GM23338 (cell line): ENCODE measurements around the gene PHACTR2. TPM values are rescaled to one million over a fixed set of nuclear protein-coding genes. Genes with fewer than 3 reads are reported as not detected.
A peak's percentile ranks its signal among the peaks of the same experiment; 100 is the strongest.
"Not testable (repeated sequence)": the region's sequence is repeated elsewhere in the genome, so short reads cannot be mapped to it uniquely, and the experiment has no call there.

Experiments
- ATAC-seq: fragments of 200-7000 bp; cut with Tn5 transposase; 3 replicates; pipeline ENCODE4 v1.9.1; 2020
- DNase-seq: peaks from one replicate; pipeline ENCODE4 v3.0.0-alpha.2; 2015; ENCODE audit warnings: low spot score
- H2AFZ ChIP-seq: fragments of 200-600 bp; sonication (generic); 2 replicates; pipeline ENCODE4 v1.8.0; 2016; ENCODE audit warnings: antibody characterized with exemption, mild to moderate bottlenecking, moderate library complexity
- H3F3A ChIP-seq: fragments of 200-600 bp; sonication (generic); replicated peaks from 2 replicates; pipeline ENCODE4 v1.8.0; 2017; ENCODE audit warnings: antibody characterized with exemption, mixed run types, low read depth
- H3K27ac ChIP-seq: fragments of 200-600 bp; sonication (generic); 2 replicates; pipeline ENCODE4 v1.6.1; 2016; ENCODE audit warnings: low read depth
- H3K27me3 ChIP-seq: fragments of 200-600 bp; sonication (generic); 2 replicates; pipeline ENCODE4 v1.8.0; 2016; ENCODE audit warnings: mild to moderate bottlenecking, mixed run types, moderate library complexity; ENCODE audit not compliant: insufficient read depth
- H3K36me3 ChIP-seq: fragments of 200-600 bp; sonication (generic); 2 replicates; pipeline ENCODE4 v1.8.0; 2016; ENCODE audit warnings: mild to moderate bottlenecking; ENCODE audit not compliant: insufficient read depth
- H3K4me1 ChIP-seq: fragments of 200-600 bp; sonication (generic); 2 replicates; pipeline ENCODE4 v1.8.0; 2016; ENCODE audit warnings: mild to moderate bottlenecking, moderate library complexity; ENCODE audit not compliant: insufficient read depth
- H3K4me2 ChIP-seq: fragments of 200-600 bp; sonication (generic); 2 replicates; pipeline ENCODE4 v1.7.1; 2017; ENCODE audit warnings: mixed run types
- H3K4me3 ChIP-seq: fragments of 200-600 bp; sonication (generic); 2 replicates; pipeline ENCODE4 v1.6.1; 2016; ENCODE audit warnings: mixed run types
- H3K79me2 ChIP-seq: fragments of 200-600 bp; sonication (generic); replicated peaks from 2 replicates; pipeline ENCODE4 v1.8.0; 2017; ENCODE audit warnings: mild to moderate bottlenecking; ENCODE audit not compliant: insufficient read depth
- H3K9me2 ChIP-seq: fragments of 200-600 bp; sonication (generic); 2 replicates; pipeline ENCODE4 v1.8.0; 2017; ENCODE audit not compliant: insufficient read depth
- H4K20me1 ChIP-seq: fragments of 200-600 bp; sonication (generic); replicated peaks from 2 replicates; pipeline ENCODE4 v1.8.0; 2017; ENCODE audit warnings: mild to moderate bottlenecking; ENCODE audit not compliant: insufficient read depth
- H3K27ac Mint-ChIP-seq: 2 replicates; pipeline ENCODE4 v1.8.0; 2020; ENCODE audit warnings: inconsistent platforms, mild to moderate bottlenecking, moderate library complexity, mixed read lengths
- H3K27me3 Mint-ChIP-seq: 3 replicates; pipeline ENCODE4 v1.8.0; 2022; ENCODE audit warnings: low read depth, mild to moderate bottlenecking, moderate library complexity, mixed read lengths, inconsistent platforms; ENCODE audit not compliant: insufficient read depth, poor library complexity
- H3K36me3 Mint-ChIP-seq: 3 replicates; pipeline ENCODE4 v1.8.0; 2021; ENCODE audit warnings: low read depth, mild to moderate bottlenecking, inconsistent platforms, moderate library complexity, mixed read lengths
- H3K4me1 Mint-ChIP-seq: 3 replicates; pipeline ENCODE4 v1.8.0; 2020; ENCODE audit warnings: mild to moderate bottlenecking, inconsistent platforms, mixed read lengths
- H3K4me3 Mint-ChIP-seq: 3 replicates; pipeline ENCODE4 v1.8.0; 2021; ENCODE audit warnings: moderate library complexity, mild to moderate bottlenecking, inconsistent platforms, mixed read lengths
- H3K9me3 Mint-ChIP-seq: 3 replicates; pipeline ENCODE4 v1.8.0; 2020; ENCODE audit warnings: moderate library complexity, mild to moderate bottlenecking, inconsistent platforms, mixed read lengths
- CTCF ChIP-seq, 2 experiments: fragments of 200-600 bp in 1 of 2; sonication (generic) in 1 of 2; conservative IDR thresholded peaks; 2 replicates each; pipeline versions ENCODE4 v1.5.1 to v1.6.1; 2016 to 2017; ENCODE audit warnings: antibody characterized with exemption in 2 of 2, low read depth in 2 of 2, mild to moderate bottlenecking in 2 of 2, moderate library complexity in 1 of 2
- JUNB ChIP-seq: IDR thresholded peaks from one replicate; pipeline ENCODE4 v1.6.1; 2016; ENCODE audit warnings: antibody characterized with exemption; ENCODE audit not compliant: unreplicated experiment
- ZNF462 ChIP-seq: fragments of 250-450 bp; sonication (Bioruptor Pico); IDR thresholded peaks from 2 replicates; pipeline ENCODE4 v1.5.0; 2020; ENCODE audit warnings: mild to moderate bottlenecking, moderate library complexity
- polyA plus RNA-seq: library from polyadenylated mRNA; unstranded; fragments of >200 nt; fragmentation: Nextera tagmentation; extraction: Ambion mirVana; gene quantifications from 2 replicates; pipeline ENCODE4 v1.2.1, GENCODE V29; 2016
- total RNA-seq: library from RNA; depleted of rRNA; stranded (reverse); fragments of >200 nt; shearing (Covaris generic); gene quantifications from 2 replicates; pipeline ENCODE4 v1.2.3, GENCODE V29; 2014

The PHACTR2 gene
- total and polyA plus RNA-seq, 2 experiments from 2014 or later = 67.7 to 105 TPM

- peaks cover 9% of the 10 kb centered on the region for H3K4me1 ChIP-seq
- H3K4me1 Mint-ChIP-seq = peaks cover 7% of the 10 kb centered on the region
- H3K27me3 Mint-ChIP-seq = no peaks in the 10 kb centered on the region
- no peaks in the 10 kb centered on the region for H3K9me2 ChIP-seq
- H2AFZ ChIP-seq = peak overlapping the region; percentile 67; the same call in 1 of the 2 replicates
- no peak overlapping the region for H3K4me3 Mint-ChIP-seq
- no peaks in the 10 kb centered on the region for H3K36me3 ChIP-seq
- no peaks in the 10 kb centered on the region; the same call in 2 of the 3 replicates for H3K9me3 Mint-ChIP-seq
- no peak overlapping the region for H3K27ac ChIP-seq
- no peaks in the 10 kb centered on the region for H4K20me1 ChIP-seq
- H3K4me3 ChIP-seq = no peak overlapping the region
- no peak overlapping the region for H3K4me2 ChIP-seq
- no peak overlapping the region; the same call in 1 of the 2 replicates for H3K27ac Mint-ChIP-seq
- no peaks in the 10 kb centered on the region for H3K79me2 ChIP-seq
- no peaks in the 10 kb centered on the region for H3K27me3 ChIP-seq
- H3F3A ChIP-seq = no peaks in the 10 kb centered on the region
- ATAC-seq = no peak
- no peak for TF ChIP-seq JUNB
- H3K36me3 Mint-ChIP-seq = no peaks in the 10 kb centered on the region
- DNase-seq = no peak
Observed at GRCh38 chr6:143647191-143647590, 30.6 kb upstream of the PHACTR2 start.

GRCh38 chr6:143647732-143648131 lies 30.0 kb upstream of the PHACTR2 start:
- peaks cover 9% of the 10 kb centered on the region for H3K4me1 ChIP-seq
- H3K27me3 Mint-ChIP-seq = no peaks in the 10 kb centered on the region
- H3K4me2 ChIP-seq = no peak overlapping the region
- peak overlapping the region; percentile 31; the same call in 1 of the 2 replicates for H3K27ac Mint-ChIP-seq
- no peaks in the 10 kb centered on the region for H3F3A ChIP-seq
- no peaks in the 10 kb centered on the region for H3K36me3 ChIP-seq
- TF ChIP-seq CTCF (conservative IDR thresholded peaks at IDR 0.05; ENCODE audit: low read depth in 2 of 2) (peak in 1 of 2 experiments; percentile 66; a peak in 2 of 4 replicates), ZNF462 (CRISPR knock-in tag) (no peak)
- no peaks in the 10 kb centered on the region for H4K20me1 ChIP-seq
- H3K27me3 ChIP-seq = no peaks in the 10 kb centered on the region
- H3K9me2 ChIP-seq = no peaks in the 10 kb centered on the region
- no peak overlapping the region for H3K4me3 Mint-ChIP-seq
- peak; percentile 39 for DNase-seq
- no peaks in the 10 kb centered on the region; the same call in 2 of the 3 replicates for H3K9me3 Mint-ChIP-seq
- H3K4me1 Mint-ChIP-seq = peaks cover 10% of the 10 kb centered on the region
- ATAC-seq = peak; percentile 81
- H3K79me2 ChIP-seq = no peaks in the 10 kb centered on the region
- no peak overlapping the region for H3K4me3 ChIP-seq
- H3K36me3 Mint-ChIP-seq = no peaks in the 10 kb centered on the region
- H3K27ac ChIP-seq = no peak overlapping the region
- peak overlapping the region; percentile 67; the same call in 1 of the 2 replicates for H2AFZ ChIP-seq

GRCh38 chr6:143649319-143649718 lies 28.4 kb upstream of the PHACTR2 start:
- not testable (repeated sequence) for H3K9me3 Mint-ChIP-seq, H3K4me3 ChIP-seq, H3K36me3 ChIP-seq, DNase-seq, H3F3A ChIP-seq, H2AFZ ChIP-seq, H3K79me2 ChIP-seq, H3K27me3 Mint-ChIP-seq, H3K4me2 ChIP-seq, H3K4me1 ChIP-seq, H3K27me3 ChIP-seq, ATAC-seq, H3K27ac Mint-ChIP-seq, H4K20me1 ChIP-seq, H3K4me3 Mint-ChIP-seq, H3K36me3 Mint-ChIP-seq, H3K27ac ChIP-seq, H3K9me2 ChIP-seq
- peaks cover 15% of the 10 kb centered on the region for H3K4me1 Mint-ChIP-seq

- H2AFZ ChIP-seq, H3K27ac Mint-ChIP-seq, H3F3A ChIP-seq, ATAC-seq, H3K27me3 Mint-ChIP-seq, H3K4me3 ChIP-seq, H3K9me3 Mint-ChIP-seq, H3K4me2 ChIP-seq, H3K79me2 ChIP-seq, H3K27me3 ChIP-seq, H3K36me3 ChIP-seq, H3K36me3 Mint-ChIP-seq, DNase-seq, H3K4me1 ChIP-seq, H4K20me1 ChIP-seq, H3K9me2 ChIP-seq, H3K27ac ChIP-seq, H3K4me3 Mint-ChIP-seq: not testable (repeated sequence)
- peaks cover 15% of the 10 kb centered on the region for H3K4me1 Mint-ChIP-seq
Observed at GRCh38 chr6:143651328-143651727, 26.4 kb upstream of the PHACTR2 start.
